Mesodermal cell (in vitro differentiated cells): Measurements from ENCODE around the gene SLC29A2.

ENCODE experiments used
- H3K27ac ChIP-seq: 2 replicates; pipeline ENCODE4 v1.7.0; 2013; ENCODE audit warnings: mild to moderate bottlenecking, low read depth, low read length, moderate library complexity; ENCODE audit not compliant: severe bottlenecking
- H3K36me3 ChIP-seq: 2 replicates; pipeline ENCODE4 v1.7.1; 2013; ENCODE audit warnings: mild to moderate bottlenecking, low read length, moderate library complexity; ENCODE audit not compliant: control insufficient read depth, insufficient read depth
- H3K4me1 ChIP-seq: one replicate; pipeline ENCODE4 v1.7.1; 2013; ENCODE audit warnings: mild to moderate bottlenecking, low read length; ENCODE audit not compliant: insufficient read depth, control insufficient read depth, poor library complexity, severe bottlenecking
- H3K4me3 ChIP-seq: 2 replicates; pipeline ENCODE4 v1.7.0; 2013; ENCODE audit warnings: low read length, control low read depth, mild to moderate bottlenecking; ENCODE audit not compliant: insufficient read depth, poor library complexity, severe bottlenecking; ENCODE audit errors: extremely low read depth
- H3K9me3 ChIP-seq: 2 replicates; pipeline ENCODE4 v1.7.1; 2013; ENCODE audit warnings: mild to moderate bottlenecking, low read length, moderate library complexity; ENCODE audit not compliant: control insufficient read depth
- WGBS, 2 experiments: methylation state at CpG; one replicate each; pipeline ENCODE4 v1.1.5; 2013; ENCODE audit warnings: missing lambda C conversion rate in 2 of 2; ENCODE audit not compliant: insufficient coverage in 2 of 2; 5-methylcytosine and 5-hydroxymethylcytosine counted together

Gene SLC29A2

DNA sequence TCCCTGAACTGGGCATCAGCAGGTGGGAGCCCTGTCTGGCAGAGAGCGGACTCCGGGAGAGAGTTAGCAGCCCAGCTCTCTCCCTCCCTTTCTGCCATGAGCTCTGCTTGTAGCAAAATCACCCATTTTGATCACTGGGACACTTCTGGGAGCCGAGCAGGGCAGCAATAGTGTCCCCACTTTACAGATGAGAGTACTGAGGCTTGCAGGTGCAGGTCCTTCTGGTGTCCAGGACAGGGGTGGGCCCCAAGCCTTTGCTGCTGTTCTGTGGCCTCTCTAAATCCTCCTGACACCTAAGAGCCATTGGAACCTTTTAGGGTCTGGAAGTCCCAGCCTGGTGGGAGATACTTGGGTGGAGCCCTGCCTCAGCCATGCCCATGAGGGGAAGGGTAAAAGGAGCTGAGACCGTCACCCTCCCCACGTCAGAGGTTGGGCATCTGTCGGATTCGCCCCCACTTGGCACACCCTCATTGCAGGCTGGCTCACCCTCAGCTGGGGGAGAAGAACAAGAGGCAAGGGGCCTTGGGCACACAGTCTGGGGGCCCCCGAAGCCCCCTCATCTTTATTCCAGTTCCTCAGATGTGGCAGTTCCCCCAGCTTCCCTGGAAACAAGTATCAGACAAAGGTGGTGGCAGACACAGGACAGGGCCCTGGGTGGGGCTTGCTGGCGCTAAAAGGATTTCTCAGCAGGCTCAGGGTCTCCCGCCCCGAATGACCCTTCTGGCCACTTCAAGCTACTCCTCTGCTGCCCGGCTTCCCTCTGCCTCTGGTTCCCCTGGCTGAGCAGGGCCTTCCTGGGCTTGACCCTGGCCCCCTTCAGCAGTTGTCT lies 39.8 kb downstream of the SLC29A2 start:
- no peak overlapping the region for H3K4me3 ChIP-seq
- peaks cover 34% of the 10 kb centered on the region for H3K36me3 ChIP-seq
- 93 to 95% methylated on average over 11 of the region's 12 CpGs for WGBS, 2 experiments
- H3K9me3 ChIP-seq = no peaks in the 10 kb centered on the region
- H3K27ac ChIP-seq = no peak overlapping the region
- peaks cover 33% of the 10 kb centered on the region for H3K4me1 ChIP-seq

DNA sequence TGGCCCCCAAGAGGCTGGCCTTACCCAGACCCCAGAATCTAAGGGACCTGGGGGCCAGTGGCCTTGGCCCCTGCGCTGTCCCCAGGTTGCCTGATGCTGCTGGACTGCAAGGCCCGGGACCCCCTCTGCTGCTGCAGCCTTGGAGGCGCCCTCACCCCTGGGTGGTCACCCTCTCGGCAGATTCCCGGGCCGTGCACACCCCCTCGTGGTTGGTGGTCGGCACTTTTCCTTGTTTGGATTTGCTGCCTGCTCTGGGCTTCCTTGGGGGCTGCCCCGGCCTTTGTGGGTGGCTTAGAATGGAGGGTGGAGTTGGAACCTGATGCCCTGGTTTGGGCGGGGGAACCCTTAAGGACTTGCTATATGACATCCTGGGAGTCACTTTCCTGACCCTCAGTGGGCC lies 40.6 kb downstream of the SLC29A2 start:
- H3K9me3 ChIP-seq = no peaks in the 10 kb centered on the region
- H3K36me3 ChIP-seq = peaks cover 34% of the 10 kb centered on the region
- peaks cover 35% of the 10 kb centered on the region for H3K4me1 ChIP-seq
- no peak overlapping the region for H3K27ac ChIP-seq
- no peak overlapping the region for H3K4me3 ChIP-seq
- WGBS, 2 experiments = 81 to 90% methylated on average over 7 to 8 of the region's 10 CpGs

DNA sequence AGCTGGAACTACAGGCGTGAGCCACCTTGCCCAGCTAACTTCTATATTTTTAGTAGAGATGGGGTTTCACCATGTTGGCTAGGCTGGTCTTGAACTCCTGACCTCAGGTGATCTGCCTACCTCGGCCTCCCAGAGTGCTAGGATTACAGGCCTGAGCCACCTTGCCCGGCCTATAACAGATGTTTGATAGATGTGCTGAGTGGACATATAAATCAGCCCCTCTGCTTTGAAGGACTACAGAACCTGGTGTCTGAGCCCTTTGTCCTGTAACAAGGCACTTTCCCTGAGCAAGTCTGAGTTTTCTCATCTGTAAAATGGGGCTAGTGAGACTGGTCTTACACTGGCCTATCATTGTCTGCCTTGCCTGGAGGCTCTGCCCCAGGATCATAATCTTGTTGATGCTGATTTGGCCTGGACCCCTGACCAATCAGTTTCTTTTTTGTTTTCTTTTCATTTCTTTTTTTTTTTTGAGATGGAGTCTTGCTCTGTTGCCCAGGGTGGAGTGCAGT lies 42.3 kb downstream of the SLC29A2 start:
- peaks cover 44% of the 10 kb centered on the region for H3K4me1 ChIP-seq
- H3K9me3 ChIP-seq = no peaks in the 10 kb centered on the region
- H3K4me3 ChIP-seq = no peak overlapping the region
- 81 to 100% methylated on average over 2 of the region's 3 CpGs for WGBS, 2 experiments
- peak overlapping the region; percentile 36 for H3K27ac ChIP-seq
- H3K36me3 ChIP-seq = peaks cover 32% of the 10 kb centered on the region

DNA sequence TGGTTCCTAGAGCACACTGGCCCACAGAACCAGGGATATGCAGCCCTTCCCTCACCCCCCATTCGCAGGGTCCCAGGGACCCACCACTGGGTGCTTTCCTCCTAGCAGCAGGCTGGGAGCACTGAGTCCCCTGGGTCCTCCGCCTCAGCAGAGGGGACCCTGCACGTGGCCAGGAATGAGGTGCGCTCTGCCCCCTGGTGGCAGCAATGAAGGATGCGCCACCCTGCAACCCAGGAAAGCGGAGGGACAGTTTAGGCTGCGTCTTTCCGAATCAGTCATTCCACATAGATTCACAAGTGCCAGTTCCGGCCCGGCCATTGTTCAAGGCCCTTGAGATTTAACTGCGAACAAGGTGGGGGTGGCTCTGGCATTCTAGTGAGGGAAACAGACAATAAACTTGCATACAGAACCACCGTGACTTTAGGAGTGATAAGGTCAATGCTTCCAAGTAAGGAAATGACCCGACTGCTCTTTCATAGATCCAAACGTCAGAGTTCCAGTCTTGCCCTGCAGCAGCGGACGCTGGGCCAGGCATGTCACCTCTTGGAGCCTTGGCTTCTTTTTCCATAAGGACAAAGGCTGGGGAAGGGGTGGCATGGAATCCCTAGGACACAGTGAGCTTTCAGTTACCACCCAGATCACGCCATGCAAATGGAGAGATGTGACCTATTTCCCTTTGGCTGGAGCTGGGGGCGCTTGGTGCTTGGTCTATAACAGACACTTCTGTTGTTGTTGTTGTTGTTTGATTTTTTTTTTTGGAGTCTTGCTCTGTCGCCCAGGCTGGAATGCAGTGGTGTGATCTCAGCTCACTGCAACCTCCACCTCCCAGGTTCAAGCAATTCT lies 43.0 kb downstream of the SLC29A2 start:
- Histone ChIP-seq H3K4me3 (no peak overlapping the region), H3K27ac (peak overlapping the region; percentile 78), H3K9me3 (no peaks in the 10 kb centered on the region), H3K36me3 (peaks cover 25% of the 10 kb centered on the region), H3K4me1 (peaks cover 44% of the 10 kb centered on the region)
- WGBS, 2 experiments = 10% methylated on average over 17 of the region's 19 CpGs

DNA sequence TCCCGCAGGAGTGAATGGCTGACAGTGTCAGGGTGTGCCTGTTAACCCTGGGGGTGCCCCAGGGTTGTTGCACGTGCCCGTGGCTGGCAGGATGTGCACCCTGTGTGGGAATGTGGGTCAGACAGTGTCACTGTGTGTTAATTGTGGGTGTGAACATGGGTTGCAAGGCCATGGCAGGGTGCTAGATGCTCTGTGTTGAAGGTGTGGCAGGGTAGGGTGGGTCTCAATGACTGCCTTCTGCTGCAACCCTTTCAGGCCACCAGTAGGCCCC lies 43.6 kb downstream of the SLC29A2 start:
- Histone ChIP-seq H3K4me3 (no peak overlapping the region), H3K36me3 (peaks cover 20% of the 10 kb centered on the region), H3K9me3 (no peaks in the 10 kb centered on the region), H3K4me1 (peaks cover 46% of the 10 kb centered on the region), H3K27ac (peak overlapping the region; percentile 36)
- WGBS, 2 experiments = 85 to 96% methylated on average over 2 to 3 of the region's 3 CpGs

DNA sequence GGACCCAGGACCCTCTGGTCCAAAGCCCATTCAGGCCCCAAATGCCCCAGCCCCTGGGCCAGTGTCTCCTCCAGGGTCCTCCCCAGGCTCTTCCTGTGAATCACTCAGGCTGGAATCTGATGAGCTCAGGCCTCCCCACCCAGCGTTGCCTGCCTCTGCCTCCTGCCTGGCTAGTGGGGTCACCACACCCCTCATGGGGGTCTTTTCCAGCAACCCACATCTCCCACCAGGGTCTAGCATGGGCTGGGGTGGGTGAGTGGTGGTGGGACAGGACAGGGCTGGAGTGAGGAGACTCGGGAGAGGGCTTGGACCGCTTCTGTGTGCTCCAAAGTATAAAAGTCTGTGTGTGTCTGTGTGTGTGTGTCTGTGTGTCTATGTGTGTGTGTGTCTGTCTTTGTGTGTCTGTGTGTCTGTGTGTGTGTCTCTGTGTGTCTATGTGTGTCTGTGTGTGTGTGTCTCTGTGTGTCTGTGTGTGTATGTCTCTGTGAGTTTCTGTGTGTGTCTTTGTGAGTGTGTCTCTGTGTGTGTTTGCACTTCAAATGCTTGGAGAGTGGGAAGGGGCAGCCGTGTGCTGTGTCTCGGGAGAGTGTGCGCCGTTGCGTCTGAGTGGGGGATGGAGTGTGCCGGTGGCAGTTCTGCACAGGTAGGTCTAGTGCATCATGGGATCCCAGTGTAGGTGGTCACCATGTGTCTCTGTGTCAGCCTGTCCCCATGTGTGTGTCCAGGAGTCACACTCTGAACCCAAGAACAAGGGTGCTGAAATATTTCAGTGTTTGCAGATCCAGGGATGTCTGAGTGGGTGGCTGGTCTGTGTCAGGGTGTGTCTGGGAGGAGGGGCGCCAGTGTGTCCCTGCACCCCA lies 44.2 kb downstream of the SLC29A2 start:
- H3K27ac ChIP-seq = peak overlapping the region; percentile 85

DNA sequence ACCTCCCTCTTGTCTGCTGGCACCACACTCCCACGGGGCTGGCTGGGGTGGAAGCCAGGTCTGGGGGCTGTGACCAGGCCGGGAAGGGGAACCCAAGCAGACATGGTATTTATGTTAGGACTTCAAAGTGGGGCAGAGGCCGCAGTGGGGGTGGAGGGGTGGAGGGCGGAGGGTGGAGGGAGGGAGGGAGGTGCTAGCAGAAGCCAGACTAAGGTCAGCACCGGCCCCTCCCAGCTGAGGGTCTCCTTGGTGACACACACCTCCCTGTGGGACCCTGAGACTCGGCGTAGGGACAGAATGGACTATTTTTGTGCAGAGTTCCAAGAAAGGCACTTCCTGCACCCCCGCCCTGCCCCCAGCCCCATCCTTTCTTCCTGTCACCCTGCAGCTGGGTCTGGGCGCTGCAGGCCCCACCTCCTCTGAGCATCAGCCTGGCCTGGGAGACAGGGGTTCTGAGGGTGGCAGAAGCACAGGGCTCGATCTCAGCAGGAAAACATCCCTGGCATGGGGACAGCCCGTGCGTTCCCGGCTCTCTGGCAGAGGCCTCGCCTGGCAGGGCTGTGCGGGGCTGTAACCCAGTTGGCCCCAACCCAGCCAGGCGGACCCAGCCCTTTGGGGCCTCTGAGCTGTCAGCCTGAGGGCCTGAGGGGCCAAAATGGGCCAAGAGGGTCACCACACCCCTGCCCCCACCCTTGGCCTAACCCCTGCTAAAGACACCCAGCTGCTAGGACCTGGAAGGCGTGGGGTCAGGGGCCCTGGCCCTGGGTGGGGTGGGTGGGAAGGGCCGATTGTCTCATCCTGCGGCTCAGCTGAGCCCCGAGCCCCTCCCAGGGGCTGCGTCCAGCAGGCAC lies 45.1 kb downstream of the SLC29A2 start:
- Histone ChIP-seq H3K4me3 (no peak overlapping the region), H3K9me3 (no peaks in the 10 kb centered on the region), H3K36me3 (peaks cover 7% of the 10 kb centered on the region), H3K4me1 (peaks cover 47% of the 10 kb centered on the region), H3K27ac (peak overlapping the region; percentile 85)
- 58 to 77% methylated on average over 6 to 14 of the region's 21 CpGs for WGBS, 2 experiments

More for the DNA sequence above, 44.2 kb downstream of the SLC29A2 start:
- Histone ChIP-seq H3K36me3 (peaks cover 15% of the 10 kb centered on the region), H3K9me3 (no peaks in the 10 kb centered on the region), H3K4me3 (no peak overlapping the region), H3K4me1 (peaks cover 47% of the 10 kb centered on the region)
- 85 to 90% methylated on average over 8 to 9 of the region's 10 CpGs for WGBS, 2 experiments

DNA sequence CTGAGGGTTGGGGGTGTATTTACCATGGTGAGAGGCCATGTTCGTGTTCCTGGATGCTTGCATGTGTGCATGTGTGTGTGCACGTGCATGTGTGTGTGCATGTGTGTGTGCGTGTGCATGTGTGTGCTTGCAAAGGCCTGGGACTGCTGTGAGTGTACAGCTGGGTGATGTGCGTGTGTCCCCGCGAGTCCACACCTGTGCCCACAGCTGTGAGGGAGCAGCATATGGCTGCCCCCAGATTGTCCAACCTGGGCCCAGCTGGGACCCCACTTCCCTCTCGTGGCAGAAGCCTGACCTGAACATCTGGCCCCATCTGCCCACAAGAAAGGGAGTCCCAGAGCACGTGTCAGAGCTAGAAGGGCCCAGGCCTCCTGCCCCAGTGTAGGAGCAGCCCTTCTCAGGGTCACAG lies 46.3 kb downstream of the SLC29A2 start:
- H3K27ac ChIP-seq = peak overlapping the region; percentile 80
- 90 to 92% methylated on average over 8 of the region's 8 CpGs for WGBS, 2 experiments
- no peaks in the 10 kb centered on the region for H3K36me3 ChIP-seq
- H3K4me3 ChIP-seq = no peak overlapping the region
- peaks cover 47% of the 10 kb centered on the region for H3K4me1 ChIP-seq
- H3K9me3 ChIP-seq = no peaks in the 10 kb centered on the region

DNA sequence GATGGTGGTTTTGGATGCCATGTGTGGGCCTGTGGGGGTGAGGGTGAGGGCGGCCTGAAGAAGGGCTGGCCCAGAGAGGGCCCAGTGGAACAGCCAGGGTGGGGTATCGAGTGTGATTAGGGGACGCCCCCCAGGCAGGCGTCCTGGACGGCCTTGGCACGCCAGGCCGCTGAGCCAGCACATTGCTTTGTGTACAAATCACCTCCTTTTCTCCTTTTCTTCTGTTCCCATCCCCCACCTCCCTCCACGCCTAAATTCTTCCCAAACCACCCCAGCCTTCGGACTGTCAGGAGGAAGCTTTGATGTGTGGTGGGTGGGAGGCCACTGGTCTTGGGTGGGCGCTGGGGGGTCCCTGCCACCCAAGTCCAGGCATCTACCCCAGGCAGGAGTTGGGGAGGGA lies 46.9 kb downstream of the SLC29A2 start:
- H3K27ac ChIP-seq = peak overlapping the region; percentile 12
- WGBS, 2 experiments = 51 to 84% methylated on average over 5 to 6 of the region's 10 CpGs

More for the DNA sequence above, 46.9 kb downstream of the SLC29A2 start:
- Histone ChIP-seq H3K4me3 (no peak overlapping the region), H3K36me3 (no peaks in the 10 kb centered on the region), H3K4me1 (peaks cover 47% of the 10 kb centered on the region), H3K9me3 (no peaks in the 10 kb centered on the region)
